Measurements from ENCODE around the gene DNAAF5. TPM values are rescaled to one million over a fixed set of nuclear protein-coding genes. Genes with fewer than 3 reads are reported as not detected.

DNAAF5 gene
- polyA plus RNA-seq, 1 of the 3 experiments (the other 2 are of a cell fraction): 58.5 TPM

DNA sequence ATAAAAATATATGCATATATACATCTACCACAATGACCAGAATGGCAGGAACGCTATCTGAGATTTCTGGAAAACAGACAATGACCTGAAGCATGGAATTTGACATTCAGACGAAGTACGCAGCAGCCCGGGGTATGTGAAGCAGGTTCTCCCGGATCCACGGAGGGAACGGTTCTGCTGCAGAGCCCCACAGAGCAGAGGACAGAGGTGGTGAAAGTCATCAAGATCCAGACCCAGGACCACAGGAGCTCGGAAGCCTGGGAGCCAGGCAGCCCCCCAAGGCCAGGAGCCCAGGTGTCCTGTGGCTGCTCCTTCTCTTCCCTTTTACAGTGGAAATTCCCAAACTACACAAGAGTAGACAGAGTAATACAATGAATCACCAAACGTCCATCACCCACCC, 42.1 kb upstream of the DNAAF5 start:
- no peak overlapping the region for H2AFZ ChIP-seq (ENCODE audit: low read depth)
- H3K9ac ChIP-seq: no peak overlapping the region
- 90% methylated on average over 9 of the region's 9 CpGs for WGBS (ENCODE audit: low lambda C conversion rate)
- peaks cover 5 to 9% of the 10 kb centered on the region in 2 experiments for H3K36me3 ChIP-seq (replicated peaks in 1 of 2; ENCODE audit: control insufficient read depth in 1 of 2, insufficient read depth in 2 of 2, low read length in 1 of 2)
- ChIA-PET POLR2A (no interaction called here), CTCF (interaction anchor here (1.5 to 1.6 kb wide), 2 partner anchors 10 to 13 kb away, joined by 4 read pairs; no protein-coding TSS in a partner anchor)
- H3K4me1 ChIP-seq (ENCODE audit: control insufficient read depth in 1 of 2, insufficient read depth in 2 of 2, low read depth in 1 of 2, low read length in 1 of 2): no peaks in the 10 kb centered on the region
- DNase-seq: no peak
- no peak overlapping the region for H3K4me3 ChIP-seq (ENCODE audit: low read depth in 2 of 2, low read length in 1 of 2)
- H3K27ac ChIP-seq (ENCODE audit: low read depth in 2 of 2, low read length in 1 of 2): no peak overlapping the region
- no peaks in the 10 kb centered on the region for H4K20me1 ChIP-seq (ENCODE audit: insufficient read depth)
- peaks cover 20% of the 10 kb centered on the region for H3K9me3 ChIP-seq
- no peaks in the 10 kb centered on the region for H3F3A ChIP-seq (replicated peaks; ENCODE audit: insufficient read depth)
- no peaks in the 10 kb centered on the region for H3K27me3 ChIP-seq (ENCODE audit: insufficient read depth)
- H3K9me2 ChIP-seq: no peaks in the 10 kb centered on the region
- H3K4me2 ChIP-seq: no peak overlapping the region
- no peaks in the 10 kb centered on the region for H3K79me2 ChIP-seq (ENCODE audit: insufficient read depth)
- TF ChIP-seq YY1 (IDR thresholded peaks at IDR 0.05; ENCODE audit: low read depth) (no peak), MXI1 (IDR thresholded peaks at IDR 0.05; ENCODE audit: low read depth, low read length) (no peak), FOXJ3 (CRISPR knock-in tag; IDR thresholded peaks at IDR 0.05) (no peak), SMC3 (IDR thresholded peaks at IDR 0.05; ENCODE audit: low read depth, low read length) (no peak), EP300 (IDR thresholded peaks at IDR 0.05; ENCODE audit: borderline replicate concordance in 1 of 2, low read depth in 1 of 2, low read length in 1 of 2) (no peak), EZH2phosphoT487 (IDR thresholded peaks at IDR 0.05; ENCODE audit: borderline replicate concordance, low read depth) (no peak), NRF1 (IDR thresholded peaks at IDR 0.05; ENCODE audit: low read depth, low read length) (no peak), TAF1 (IDR thresholded peaks at IDR 0.05; ENCODE audit: borderline replicate concordance, low read depth, low read length) (no peak), RCOR1 (IDR thresholded peaks at IDR 0.05; ENCODE audit: low read length) (no peak), TEAD4 (IDR thresholded peaks at IDR 0.05; ENCODE audit: borderline replicate concordance, insufficient read depth) (no peak), CHD2 (IDR thresholded peaks at IDR 0.05; ENCODE audit: low read length, partially characterized antibody) (no peak), RFX5 (IDR thresholded peaks at IDR 0.05; ENCODE audit: low read length) (no peak), ELF1 (IDR thresholded peaks at IDR 0.05) (no peak)
- TF ChIP-seq, protein P1, sequence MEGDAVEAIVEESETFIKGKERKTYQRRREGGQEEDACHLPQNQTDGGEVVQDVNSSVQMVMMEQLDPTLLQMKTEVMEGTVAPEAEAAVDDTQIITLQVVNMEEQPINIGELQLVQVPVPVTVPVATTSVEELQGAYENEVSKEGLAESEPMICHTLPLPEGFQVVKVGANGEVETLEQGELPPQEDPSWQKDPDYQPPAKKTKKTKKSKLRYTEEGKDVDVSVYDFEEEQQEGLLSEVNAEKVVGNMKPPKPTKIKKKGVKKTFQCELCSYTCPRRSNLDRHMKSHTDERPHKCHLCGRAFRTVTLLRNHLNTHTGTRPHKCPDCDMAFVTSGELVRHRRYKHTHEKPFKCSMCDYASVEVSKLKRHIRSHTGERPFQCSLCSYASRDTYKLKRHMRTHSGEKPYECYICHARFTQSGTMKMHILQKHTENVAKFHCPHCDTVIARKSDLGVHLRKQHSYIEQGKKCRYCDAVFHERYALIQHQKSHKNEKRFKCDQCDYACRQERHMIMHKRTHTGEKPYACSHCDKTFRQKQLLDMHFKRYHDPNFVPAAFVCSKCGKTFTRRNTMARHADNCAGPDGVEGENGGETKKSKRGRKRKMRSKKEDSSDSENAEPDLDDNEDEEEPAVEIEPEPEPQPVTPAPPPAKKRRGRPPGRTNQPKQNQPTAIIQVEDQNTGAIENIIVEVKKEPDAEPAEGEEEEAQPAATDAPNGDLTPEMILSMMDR (IDR thresholded peaks at IDR 0.05): no peak
- TF ChIP-seq, protein P2, sequence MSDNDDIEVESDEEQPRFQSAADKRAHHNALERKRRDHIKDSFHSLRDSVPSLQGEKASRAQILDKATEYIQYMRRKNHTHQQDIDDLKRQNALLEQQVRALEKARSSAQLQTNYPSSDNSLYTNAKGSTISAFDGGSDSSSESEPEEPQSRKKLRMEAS (IDR thresholded peaks at IDR 0.05; ENCODE audit: low read depth): no peak
- TF ChIP-seq, protein P3, sequence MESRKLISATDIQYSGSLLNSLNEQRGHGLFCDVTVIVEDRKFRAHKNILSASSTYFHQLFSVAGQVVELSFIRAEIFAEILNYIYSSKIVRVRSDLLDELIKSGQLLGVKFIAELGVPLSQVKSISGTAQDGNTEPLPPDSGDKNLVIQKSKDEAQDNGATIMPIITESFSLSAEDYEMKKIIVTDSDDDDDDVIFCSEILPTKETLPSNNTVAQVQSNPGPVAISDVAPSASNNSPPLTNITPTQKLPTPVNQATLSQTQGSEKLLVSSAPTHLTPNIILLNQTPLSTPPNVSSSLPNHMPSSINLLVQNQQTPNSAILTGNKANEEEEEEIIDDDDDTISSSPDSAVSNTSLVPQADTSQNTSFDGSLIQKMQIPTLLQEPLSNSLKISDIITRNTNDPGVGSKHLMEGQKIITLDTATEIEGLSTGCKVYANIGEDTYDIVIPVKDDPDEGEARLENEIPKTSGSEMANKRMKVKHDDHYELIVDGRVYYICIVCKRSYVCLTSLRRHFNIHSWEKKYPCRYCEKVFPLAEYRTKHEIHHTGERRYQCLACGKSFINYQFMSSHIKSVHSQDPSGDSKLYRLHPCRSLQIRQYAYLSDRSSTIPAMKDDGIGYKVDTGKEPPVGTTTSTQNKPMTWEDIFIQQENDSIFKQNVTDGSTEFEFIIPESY (IDR thresholded peaks at IDR 0.05; ENCODE audit: borderline replicate concordance, low read depth): no peak
- TF ChIP-seq, protein P4, sequence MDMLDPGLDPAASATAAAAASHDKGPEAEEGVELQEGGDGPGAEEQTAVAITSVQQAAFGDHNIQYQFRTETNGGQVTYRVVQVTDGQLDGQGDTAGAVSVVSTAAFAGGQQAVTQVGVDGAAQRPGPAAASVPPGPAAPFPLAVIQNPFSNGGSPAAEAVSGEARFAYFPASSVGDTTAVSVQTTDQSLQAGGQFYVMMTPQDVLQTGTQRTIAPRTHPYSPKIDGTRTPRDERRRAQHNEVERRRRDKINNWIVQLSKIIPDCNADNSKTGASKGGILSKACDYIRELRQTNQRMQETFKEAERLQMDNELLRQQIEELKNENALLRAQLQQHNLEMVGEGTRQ (IDR thresholded peaks at IDR 0.05; ENCODE audit: borderline replicate concordance, low read depth, low read length): no peak
- TF ChIP-seq, protein P5, sequence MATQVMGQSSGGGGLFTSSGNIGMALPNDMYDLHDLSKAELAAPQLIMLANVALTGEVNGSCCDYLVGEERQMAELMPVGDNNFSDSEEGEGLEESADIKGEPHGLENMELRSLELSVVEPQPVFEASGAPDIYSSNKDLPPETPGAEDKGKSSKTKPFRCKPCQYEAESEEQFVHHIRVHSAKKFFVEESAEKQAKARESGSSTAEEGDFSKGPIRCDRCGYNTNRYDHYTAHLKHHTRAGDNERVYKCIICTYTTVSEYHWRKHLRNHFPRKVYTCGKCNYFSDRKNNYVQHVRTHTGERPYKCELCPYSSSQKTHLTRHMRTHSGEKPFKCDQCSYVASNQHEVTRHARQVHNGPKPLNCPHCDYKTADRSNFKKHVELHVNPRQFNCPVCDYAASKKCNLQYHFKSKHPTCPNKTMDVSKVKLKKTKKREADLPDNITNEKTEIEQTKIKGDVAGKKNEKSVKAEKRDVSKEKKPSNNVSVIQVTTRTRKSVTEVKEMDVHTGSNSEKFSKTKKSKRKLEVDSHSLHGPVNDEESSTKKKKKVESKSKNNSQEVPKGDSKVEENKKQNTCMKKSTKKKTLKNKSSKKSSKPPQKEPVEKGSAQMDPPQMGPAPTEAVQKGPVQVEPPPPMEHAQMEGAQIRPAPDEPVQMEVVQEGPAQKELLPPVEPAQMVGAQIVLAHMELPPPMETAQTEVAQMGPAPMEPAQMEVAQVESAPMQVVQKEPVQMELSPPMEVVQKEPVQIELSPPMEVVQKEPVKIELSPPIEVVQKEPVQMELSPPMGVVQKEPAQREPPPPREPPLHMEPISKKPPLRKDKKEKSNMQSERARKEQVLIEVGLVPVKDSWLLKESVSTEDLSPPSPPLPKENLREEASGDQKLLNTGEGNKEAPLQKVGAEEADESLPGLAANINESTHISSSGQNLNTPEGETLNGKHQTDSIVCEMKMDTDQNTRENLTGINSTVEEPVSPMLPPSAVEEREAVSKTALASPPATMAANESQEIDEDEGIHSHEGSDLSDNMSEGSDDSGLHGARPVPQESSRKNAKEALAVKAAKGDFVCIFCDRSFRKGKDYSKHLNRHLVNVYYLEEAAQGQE (IDR thresholded peaks at IDR 0.05; ENCODE audit: low read depth, low read length): no peak
- TF ChIP-seq, protein P6, sequence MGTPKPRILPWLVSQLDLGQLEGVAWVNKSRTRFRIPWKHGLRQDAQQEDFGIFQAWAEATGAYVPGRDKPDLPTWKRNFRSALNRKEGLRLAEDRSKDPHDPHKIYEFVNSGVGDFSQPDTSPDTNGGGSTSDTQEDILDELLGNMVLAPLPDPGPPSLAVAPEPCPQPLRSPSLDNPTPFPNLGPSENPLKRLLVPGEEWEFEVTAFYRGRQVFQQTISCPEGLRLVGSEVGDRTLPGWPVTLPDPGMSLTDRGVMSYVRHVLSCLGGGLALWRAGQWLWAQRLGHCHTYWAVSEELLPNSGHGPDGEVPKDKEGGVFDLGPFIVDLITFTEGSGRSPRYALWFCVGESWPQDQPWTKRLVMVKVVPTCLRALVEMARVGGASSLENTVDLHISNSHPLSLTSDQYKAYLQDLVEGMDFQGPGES (IDR thresholded peaks at IDR 0.05; ENCODE audit: low read depth, low read length): no peak
